ENCODE measurements around the gene SETD3.
"Not testable (repeated sequence)": the region's sequence is repeated elsewhere in the genome, so short reads cannot be mapped to it uniquely, and the experiment has no call there.

Gene SETD3

GRCh38 chr14:99349721-99350495, 130.8 kb downstream of the SETD3 start:
- TF ChIP-seq CTCF (IDR thresholded peaks at IDR 0.05) (no peak), ZFX (IDR thresholded peaks at IDR 0.05; ENCODE audit: borderline replicate concordance) (no peak)
- no peak overlapping the region for H3K27ac ChIP-seq

- no peak for TF ChIP-seq ZFX (IDR thresholded peaks at IDR 0.05; ENCODE audit: borderline replicate concordance)
- TF ChIP-seq CTCF (IDR thresholded peaks at IDR 0.05) = no peak
- no peak overlapping the region for H3K27ac ChIP-seq
Observed at GRCh38 chr14:99348816-99349614, 131.6 kb downstream of the SETD3 start.

- H3K27ac ChIP-seq = not testable (repeated sequence)
Observed at GRCh38 chr14:99348231-99348630, 132.4 kb downstream of the SETD3 start.

Measured in 22Rv1 (cell line).